ENCODE data around the gene DAAM2.

Gene DAAM2

DNA sequence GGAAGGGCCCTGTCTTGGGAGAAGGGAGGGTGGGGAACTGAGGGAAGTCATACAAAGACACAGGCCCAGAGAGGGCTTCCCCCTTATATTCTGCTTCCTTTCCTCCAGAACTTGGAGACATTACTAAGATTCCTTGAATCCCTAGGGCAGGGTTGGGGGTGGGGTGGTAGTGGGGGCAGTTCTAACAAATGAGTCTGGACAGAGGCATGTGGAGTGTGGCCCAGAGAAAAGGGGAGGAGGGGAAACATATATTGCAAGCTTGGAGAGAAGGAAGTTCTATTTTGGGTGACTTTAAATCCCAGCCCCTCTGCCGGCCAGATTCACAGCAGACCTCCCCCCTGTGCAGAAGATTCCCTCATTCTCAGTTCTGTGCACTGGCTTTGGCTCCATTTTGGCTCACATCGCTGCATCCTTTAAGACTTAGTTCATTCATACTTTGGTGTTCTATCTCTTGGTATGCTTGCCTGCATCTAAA is 43.7 kb downstream of the DAAM2 start:
- Mint-ChIP-seq H3K9me3 (no peaks in the 10 kb centered on the region), H3K4me3 (no peak overlapping the region), H3K27me3 (ENCODE audit: low read depth) (peaks cover 3% of the 10 kb centered on the region), H3K36me3 (ENCODE audit: low read depth) (no peaks in the 10 kb centered on the region), H3K27ac (no peak overlapping the region), H3K4me1 (ENCODE audit: low read depth) (no peaks in the 10 kb centered on the region)
- DNase-seq (ENCODE audit: low spot score) = no peak

DNA sequence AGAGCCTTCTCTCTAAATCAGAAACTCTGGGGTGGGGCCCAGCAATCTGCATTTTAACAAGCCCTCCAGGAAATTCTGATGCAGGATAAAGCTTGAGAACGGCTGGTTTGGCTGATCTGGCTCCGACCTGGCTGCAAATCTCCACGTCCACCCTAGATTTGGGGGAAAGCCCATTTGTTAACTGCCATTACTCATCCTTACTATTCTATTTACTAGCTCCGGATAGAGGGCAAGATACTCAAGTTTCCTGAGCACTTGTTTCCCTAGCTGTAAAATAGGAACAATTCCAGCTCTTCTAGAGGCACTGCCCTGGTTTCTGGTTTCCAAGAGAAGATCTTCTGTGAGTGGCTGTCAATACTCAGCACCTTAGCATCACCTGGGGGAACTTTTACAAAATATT is 44.4 kb downstream of the DAAM2 start:
- H3K4me1 Mint-ChIP-seq (ENCODE audit: low read depth) = no peaks in the 10 kb centered on the region
- DNase-seq (ENCODE audit: low spot score) = no peak
- no peak overlapping the region for H3K4me3 Mint-ChIP-seq
- H3K36me3 Mint-ChIP-seq (ENCODE audit: low read depth) = no peaks in the 10 kb centered on the region
- peaks cover 3% of the 10 kb centered on the region for H3K27me3 Mint-ChIP-seq (ENCODE audit: low read depth)
- no peaks in the 10 kb centered on the region for H3K9me3 Mint-ChIP-seq
- no peak overlapping the region for H3K27ac Mint-ChIP-seq

DNA sequence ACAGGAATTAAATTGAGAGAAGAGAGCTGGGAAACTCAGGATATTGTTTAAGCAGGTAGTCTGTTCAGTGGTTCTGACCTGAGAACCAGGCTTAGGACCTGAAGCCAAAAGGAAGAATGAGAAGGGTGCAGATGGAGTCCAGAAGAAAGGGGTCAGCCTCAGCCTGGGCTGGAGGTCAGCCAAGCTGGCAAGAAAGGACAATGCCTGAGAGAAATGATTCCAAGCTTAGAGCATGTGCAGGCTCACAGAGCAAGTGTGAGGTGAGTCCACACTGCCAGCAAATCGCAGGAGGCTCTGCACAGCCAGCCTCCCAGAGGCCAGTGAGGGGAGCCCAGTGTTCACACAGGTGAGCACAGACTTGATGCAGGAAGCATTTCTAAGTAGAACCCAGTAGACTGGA is 47.3 kb downstream of the DAAM2 start:
- no peak for DNase-seq (ENCODE audit: low spot score)
- H3K4me1 Mint-ChIP-seq (ENCODE audit: low read depth) = no peaks in the 10 kb centered on the region

DNA sequence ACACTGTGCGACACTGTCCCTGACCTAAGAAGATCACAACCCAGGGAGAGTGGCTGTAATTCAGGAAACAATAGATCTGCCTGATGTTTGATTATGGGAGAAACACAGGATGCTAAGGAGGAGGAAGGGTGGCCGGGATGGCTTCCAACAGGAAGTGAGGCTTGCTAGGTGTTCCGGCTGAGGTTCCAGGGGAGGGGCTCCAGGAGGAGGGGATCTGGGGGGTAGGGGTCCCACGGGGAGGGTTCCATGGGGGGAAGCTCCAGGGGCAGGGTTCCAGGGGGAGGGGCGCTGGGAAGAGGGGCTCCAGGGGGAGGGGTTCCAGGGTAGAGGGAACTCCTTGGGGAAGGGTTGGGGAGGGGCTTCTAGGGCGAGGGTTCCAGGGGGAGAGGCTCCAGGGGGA is 48.6 kb downstream of the DAAM2 start:
- Mint-ChIP-seq H3K4me1 (ENCODE audit: low read depth) (no peaks in the 10 kb centered on the region), H3K4me3 (no peak overlapping the region), H3K27ac (no peak overlapping the region), H3K9me3 (no peaks in the 10 kb centered on the region), H3K27me3 (ENCODE audit: low read depth) (peaks cover 3% of the 10 kb centered on the region), H3K36me3 (ENCODE audit: low read depth) (no peaks in the 10 kb centered on the region)
- no peak for DNase-seq (ENCODE audit: low spot score)

More for the DNA sequence above, 47.3 kb downstream of the DAAM2 start:
- H3K36me3 Mint-ChIP-seq (ENCODE audit: low read depth) = no peaks in the 10 kb centered on the region
- no peaks in the 10 kb centered on the region for H3K9me3 Mint-ChIP-seq
- H3K4me3 Mint-ChIP-seq = no peak overlapping the region
- no peak overlapping the region for H3K27ac Mint-ChIP-seq
- peaks cover 3% of the 10 kb centered on the region for H3K27me3 Mint-ChIP-seq (ENCODE audit: low read depth)

DNA sequence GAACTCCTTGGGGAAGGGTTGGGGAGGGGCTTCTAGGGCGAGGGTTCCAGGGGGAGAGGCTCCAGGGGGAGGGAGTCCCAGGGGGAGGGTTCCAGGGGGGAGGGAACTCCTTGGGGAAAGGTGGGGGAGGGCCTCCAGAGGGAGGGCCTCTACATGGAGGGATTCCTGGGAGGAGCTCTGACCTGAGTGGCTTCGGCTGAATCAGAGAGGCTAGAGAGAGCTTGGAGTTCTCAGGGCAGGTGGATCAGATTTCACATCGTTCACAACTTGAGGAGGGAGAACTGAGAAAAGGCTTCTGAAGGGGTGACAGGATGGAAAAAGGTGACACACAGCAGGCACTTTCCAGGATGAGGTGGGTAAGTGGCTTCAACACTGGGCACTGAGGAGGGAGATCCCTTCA is 49.1 kb downstream of the DAAM2 start:
- Mint-ChIP-seq H3K36me3 (ENCODE audit: low read depth) (no peaks in the 10 kb centered on the region), H3K9me3 (no peaks in the 10 kb centered on the region), H3K4me3 (no peak overlapping the region), H3K27me3 (ENCODE audit: low read depth) (peaks cover 3% of the 10 kb centered on the region), H3K27ac (no peak overlapping the region), H3K4me1 (ENCODE audit: low read depth) (no peaks in the 10 kb centered on the region)
- no peak for DNase-seq (ENCODE audit: low spot score)

DNA sequence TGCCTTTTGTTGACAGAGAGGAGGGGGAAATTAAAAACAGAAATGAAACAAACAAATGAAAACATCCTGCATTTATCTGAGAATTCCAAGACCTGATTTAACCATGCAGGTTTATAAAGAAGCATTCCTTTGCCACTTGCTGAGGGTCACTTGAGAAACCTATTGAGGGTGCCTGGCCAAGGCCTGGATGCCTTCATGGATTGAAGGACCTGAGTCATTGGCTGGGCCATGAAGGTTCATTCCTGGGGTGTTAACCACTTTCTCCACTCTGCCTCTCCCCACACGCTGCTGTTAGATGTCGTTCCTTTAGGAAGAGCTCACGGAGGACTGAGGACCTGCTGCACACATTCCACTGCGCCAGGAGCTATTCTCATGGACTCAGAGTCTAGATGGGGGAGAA is 49.7 kb downstream of the DAAM2 start:
- Mint-ChIP-seq H3K27me3 (ENCODE audit: low read depth) (peaks cover 3% of the 10 kb centered on the region), H3K9me3 (no peaks in the 10 kb centered on the region), H3K4me3 (no peak overlapping the region), H3K27ac (no peak overlapping the region), H3K4me1 (ENCODE audit: low read depth) (no peaks in the 10 kb centered on the region), H3K36me3 (ENCODE audit: low read depth) (no peaks in the 10 kb centered on the region)
- no peak for DNase-seq (ENCODE audit: low spot score)

DNA sequence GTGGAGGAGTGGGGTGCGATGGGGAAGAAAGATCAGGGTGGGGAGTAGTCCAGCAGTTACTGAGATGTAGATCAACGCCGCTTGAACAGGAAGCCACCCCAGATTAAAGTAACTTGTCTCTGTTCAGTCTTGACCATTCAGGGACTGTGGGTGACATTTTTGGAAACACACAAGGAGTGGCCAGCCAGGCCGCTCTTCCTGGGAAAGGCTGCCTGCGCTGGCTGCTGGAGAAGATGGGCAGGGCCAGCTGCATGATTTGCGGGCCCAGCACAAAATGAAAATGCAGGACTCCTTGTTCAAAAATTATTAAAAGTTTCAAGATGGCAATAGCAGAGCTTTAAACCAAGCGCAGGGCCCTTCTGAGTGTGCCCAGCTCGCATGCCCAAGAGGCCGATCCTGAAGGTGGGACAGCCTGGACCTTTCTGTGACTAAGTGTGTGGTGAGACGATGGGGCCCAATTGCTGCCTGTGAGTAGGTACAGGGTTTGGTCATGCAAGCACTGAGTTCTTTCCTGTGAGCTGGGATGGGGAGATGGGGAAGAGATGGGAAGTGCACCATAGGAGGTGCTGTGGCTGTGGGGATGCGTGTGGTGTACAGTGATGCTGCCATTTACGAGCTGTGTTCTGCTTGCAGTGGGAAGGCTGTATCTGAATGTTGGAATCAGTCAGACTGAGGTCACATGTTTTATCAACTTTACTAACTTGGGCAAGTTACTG is 51.3 kb downstream of the DAAM2 start:
- Mint-ChIP-seq H3K27me3 (ENCODE audit: low read depth) (peaks cover 3% of the 10 kb centered on the region), H3K4me3 (no peak overlapping the region), H3K9me3 (no peaks in the 10 kb centered on the region), H3K27ac (no peak overlapping the region), H3K4me1 (ENCODE audit: low read depth) (no peaks in the 10 kb centered on the region), H3K36me3 (ENCODE audit: low read depth) (no peaks in the 10 kb centered on the region)
- no peak for DNase-seq (ENCODE audit: low spot score)

DNA sequence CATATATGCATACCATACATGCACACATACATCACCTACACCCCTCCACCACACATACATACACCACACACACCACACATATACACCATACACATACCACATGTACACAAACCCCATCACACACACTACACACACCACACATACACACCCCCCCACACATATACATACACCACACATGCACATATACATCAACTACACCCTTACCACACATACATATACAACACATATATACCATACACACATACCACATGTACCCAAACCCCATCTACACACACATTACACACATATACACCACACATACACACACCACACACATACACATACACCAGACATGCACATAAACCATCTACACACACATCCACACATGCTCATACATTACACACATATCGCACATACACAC is 52.7 kb downstream of the DAAM2 start:
- Mint-ChIP-seq H3K9me3 (no peaks in the 10 kb centered on the region), H3K27ac (no peak overlapping the region), H3K27me3 (ENCODE audit: low read depth) (no peaks in the 10 kb centered on the region), H3K4me1 (ENCODE audit: low read depth) (no peaks in the 10 kb centered on the region), H3K4me3 (no peak overlapping the region), H3K36me3 (ENCODE audit: low read depth) (no peaks in the 10 kb centered on the region)
- DNase-seq (ENCODE audit: low spot score) = no peak

DNA sequence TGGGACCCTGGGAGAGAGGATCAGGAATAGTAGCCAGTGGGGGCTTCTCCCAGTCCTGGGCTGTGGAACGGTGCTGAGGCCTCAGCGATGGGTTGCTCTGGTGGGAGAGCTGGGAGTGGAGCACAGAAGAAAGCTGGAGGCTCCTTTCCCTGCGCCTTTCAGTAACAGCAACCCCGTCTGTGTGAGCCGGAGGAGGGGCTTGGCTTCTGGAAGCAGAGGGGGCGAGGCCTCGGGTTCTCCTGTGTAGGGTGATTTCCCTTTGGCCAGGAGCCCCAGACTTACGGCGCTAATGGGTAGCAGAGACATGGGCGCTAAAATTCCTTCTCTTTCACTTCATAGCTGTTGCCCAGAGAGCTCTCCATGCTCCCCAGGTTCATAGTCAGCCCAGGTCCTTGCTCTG is 55.0 kb downstream of the DAAM2 start:
- DNase-seq (ENCODE audit: low spot score) = no peak
- no peak overlapping the region for H3K4me3 Mint-ChIP-seq
- H3K4me1 Mint-ChIP-seq (ENCODE audit: low read depth) = no peaks in the 10 kb centered on the region
- H3K27me3 Mint-ChIP-seq (ENCODE audit: low read depth) = no peaks in the 10 kb centered on the region
- no peak overlapping the region for H3K27ac Mint-ChIP-seq
- no peaks in the 10 kb centered on the region for H3K36me3 Mint-ChIP-seq (ENCODE audit: low read depth)
- no peaks in the 10 kb centered on the region for H3K9me3 Mint-ChIP-seq

DNA sequence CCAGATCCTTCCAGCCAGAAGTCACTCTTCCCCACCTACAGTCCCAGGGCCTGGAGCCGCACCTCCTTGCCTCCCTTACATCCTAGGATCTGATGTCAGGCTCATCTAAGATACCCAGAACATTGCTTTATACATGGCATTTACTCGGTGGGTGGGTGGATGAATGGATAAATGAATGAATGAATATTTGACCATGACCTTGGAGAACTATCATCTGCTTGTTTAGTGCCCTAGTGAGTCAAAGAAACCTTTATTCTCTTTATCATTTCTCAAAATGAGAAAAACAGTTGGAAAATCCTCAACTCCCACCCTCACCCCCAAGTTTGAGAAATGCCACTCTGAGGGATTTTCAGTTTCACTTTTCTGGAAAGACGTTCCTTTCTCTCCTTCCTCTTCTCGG is 56.0 kb downstream of the DAAM2 start:
- Mint-ChIP-seq H3K36me3 (ENCODE audit: low read depth) (no peaks in the 10 kb centered on the region), H3K27ac (no peak overlapping the region), H3K9me3 (no peaks in the 10 kb centered on the region), H3K27me3 (ENCODE audit: low read depth) (no peaks in the 10 kb centered on the region), H3K4me1 (ENCODE audit: low read depth) (no peaks in the 10 kb centered on the region), H3K4me3 (no peak overlapping the region)
- no peak for DNase-seq (ENCODE audit: low spot score)

DNA sequence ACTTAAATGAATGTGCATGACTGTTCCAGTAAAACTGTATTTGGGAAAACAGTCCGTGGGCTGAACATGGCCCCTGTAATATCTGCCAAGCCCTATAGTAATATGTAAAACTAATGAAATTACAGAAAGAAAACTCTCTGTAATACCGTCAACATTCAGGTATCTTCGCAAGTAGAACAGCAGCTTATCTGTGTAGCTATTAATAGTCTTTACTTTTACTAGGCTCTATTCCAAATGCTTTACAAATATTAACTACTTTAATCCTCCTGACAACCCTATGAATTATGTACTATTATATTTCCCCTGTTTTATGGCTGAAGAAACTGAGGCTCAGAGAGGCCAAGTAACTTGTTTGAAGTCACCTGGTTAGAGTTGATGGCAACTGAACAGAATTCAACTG is 57.1 kb downstream of the DAAM2 start:
- Mint-ChIP-seq H3K27ac (no peak overlapping the region), H3K9me3 (no peaks in the 10 kb centered on the region), H3K27me3 (ENCODE audit: low read depth) (no peaks in the 10 kb centered on the region), H3K4me3 (no peak overlapping the region), H3K4me1 (ENCODE audit: low read depth) (no peaks in the 10 kb centered on the region), H3K36me3 (ENCODE audit: low read depth) (no peaks in the 10 kb centered on the region)
- DNase-seq (ENCODE audit: low spot score) = no peak

DNA sequence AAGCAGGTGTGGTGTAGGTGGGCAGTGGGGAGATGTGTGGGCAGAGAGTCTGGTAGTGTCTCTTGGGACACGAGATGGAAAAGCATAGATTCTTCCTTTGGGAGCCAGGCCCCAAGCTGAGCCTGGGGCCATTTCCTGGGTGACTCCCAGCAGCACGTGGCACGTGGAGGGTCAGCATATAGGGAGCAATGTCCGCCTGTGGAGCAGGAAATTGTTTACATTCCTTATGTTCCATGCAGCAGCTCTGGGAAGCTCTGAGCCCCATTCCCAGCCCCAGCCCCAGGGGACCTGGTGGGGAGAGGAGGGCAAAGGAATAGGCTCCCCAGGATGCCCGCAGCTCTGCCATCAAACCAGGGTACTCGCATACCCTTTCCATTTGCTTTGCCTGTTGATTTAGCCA is 57.6 kb downstream of the DAAM2 start:
- no peak overlapping the region for H3K27ac Mint-ChIP-seq
- H3K4me1 Mint-ChIP-seq (ENCODE audit: low read depth) = no peaks in the 10 kb centered on the region
- no peaks in the 10 kb centered on the region for H3K27me3 Mint-ChIP-seq (ENCODE audit: low read depth)
- H3K9me3 Mint-ChIP-seq = no peaks in the 10 kb centered on the region
- DNase-seq (ENCODE audit: low spot score) = no peak
- no peak overlapping the region for H3K4me3 Mint-ChIP-seq
- no peaks in the 10 kb centered on the region for H3K36me3 Mint-ChIP-seq (ENCODE audit: low read depth)

DNA sequence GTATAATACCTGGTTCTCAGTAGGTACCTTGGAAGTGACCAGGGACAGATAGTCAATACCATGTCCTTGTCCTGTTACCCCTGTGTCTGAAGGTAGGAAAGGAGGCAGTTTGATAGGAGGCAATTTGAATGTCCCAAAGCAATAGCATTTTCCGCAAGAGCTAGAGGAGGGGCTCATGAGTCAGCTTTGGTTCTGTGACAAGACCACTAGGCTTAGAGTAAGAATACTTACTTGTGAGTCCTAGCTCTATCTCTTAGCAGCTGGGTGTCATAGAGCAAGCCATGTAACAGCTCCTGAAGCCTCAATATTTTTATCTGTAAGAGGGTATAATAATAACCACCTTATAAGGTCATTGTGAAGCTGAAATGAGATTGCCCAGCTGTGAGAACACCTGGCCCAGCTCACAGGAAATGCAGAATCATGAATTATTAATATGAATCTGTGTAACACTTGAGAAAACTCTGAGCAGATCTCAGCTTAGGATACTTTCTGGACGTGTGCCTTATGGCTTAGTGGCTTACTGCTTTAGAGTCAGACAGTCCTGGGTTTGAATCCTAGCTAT is 58.6 kb downstream of the DAAM2 start:
- Mint-ChIP-seq H3K36me3 (ENCODE audit: low read depth) (no peaks in the 10 kb centered on the region), H3K4me1 (ENCODE audit: low read depth) (no peaks in the 10 kb centered on the region), H3K4me3 (no peak overlapping the region), H3K27ac (no peak overlapping the region), H3K27me3 (ENCODE audit: low read depth) (no peaks in the 10 kb centered on the region), H3K9me3 (no peaks in the 10 kb centered on the region)
- no peak for DNase-seq (ENCODE audit: low spot score)

DNA sequence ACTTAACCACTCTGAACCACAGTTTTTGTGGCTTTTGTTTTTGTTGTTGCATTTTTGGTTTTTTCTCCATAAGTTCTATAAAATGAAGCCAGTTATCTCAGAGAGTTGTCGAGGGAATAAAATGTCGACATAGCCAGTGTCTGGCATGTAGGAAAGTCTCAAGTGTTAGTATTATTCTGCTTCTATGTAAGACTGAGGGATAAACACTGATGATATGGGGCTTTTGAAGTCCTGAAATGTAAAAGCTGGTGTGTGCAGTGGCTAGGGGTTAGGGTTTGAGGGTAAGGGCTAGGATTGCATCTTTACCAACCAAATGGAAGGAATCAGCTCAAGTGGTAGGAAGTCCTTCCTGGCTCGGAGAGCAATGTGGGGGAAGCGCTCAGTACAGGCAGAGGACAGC is 59.2 kb downstream of the DAAM2 start:
- no peak overlapping the region for H3K27ac Mint-ChIP-seq
- DNase-seq (ENCODE audit: low spot score) = no peak
- H3K4me3 Mint-ChIP-seq = no peak overlapping the region

DNA sequence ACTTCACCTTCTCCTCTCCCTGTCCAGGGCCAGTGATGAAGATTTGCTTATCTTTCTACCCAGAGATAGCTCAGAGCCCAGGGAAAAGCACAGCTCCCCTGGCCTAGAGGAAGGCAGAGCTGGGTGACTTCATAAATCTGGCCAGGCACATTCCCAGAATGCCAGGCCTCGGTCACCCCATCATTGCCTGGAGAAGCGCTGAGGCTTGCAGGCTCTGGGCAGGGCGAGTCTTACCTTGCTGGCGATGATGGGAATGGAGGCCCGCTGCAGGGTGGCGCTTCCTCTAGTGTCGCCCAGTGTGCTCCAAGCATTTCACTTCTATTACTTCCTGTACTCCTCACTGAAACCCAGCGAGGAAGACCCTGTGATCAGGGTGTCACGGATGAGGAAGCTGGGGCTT is 60.1 kb downstream of the DAAM2 start:
- H3K36me3 Mint-ChIP-seq (ENCODE audit: low read depth) = no peaks in the 10 kb centered on the region
- H3K4me3 Mint-ChIP-seq = no peak overlapping the region
- no peaks in the 10 kb centered on the region for H3K9me3 Mint-ChIP-seq
- no peaks in the 10 kb centered on the region for H3K4me1 Mint-ChIP-seq (ENCODE audit: low read depth)
- no peaks in the 10 kb centered on the region for H3K27me3 Mint-ChIP-seq (ENCODE audit: low read depth)
- H3K27ac Mint-ChIP-seq = no peak overlapping the region
- no peak for DNase-seq (ENCODE audit: low spot score)

More for the DNA sequence above, 59.2 kb downstream of the DAAM2 start:
- Mint-ChIP-seq H3K4me1 (ENCODE audit: low read depth) (no peaks in the 10 kb centered on the region), H3K9me3 (no peaks in the 10 kb centered on the region), H3K27me3 (ENCODE audit: low read depth) (no peaks in the 10 kb centered on the region), H3K36me3 (ENCODE audit: low read depth) (no peaks in the 10 kb centered on the region)
